ENCODE results near the gene SLC28A3. TPM values are rescaled to one million over a fixed set of nuclear protein-coding genes. Genes with fewer than 3 reads are reported as not detected.

Gene SLC28A3
- total RNA-seq, 1 experiment from 2014 or later: not detected

DNA sequence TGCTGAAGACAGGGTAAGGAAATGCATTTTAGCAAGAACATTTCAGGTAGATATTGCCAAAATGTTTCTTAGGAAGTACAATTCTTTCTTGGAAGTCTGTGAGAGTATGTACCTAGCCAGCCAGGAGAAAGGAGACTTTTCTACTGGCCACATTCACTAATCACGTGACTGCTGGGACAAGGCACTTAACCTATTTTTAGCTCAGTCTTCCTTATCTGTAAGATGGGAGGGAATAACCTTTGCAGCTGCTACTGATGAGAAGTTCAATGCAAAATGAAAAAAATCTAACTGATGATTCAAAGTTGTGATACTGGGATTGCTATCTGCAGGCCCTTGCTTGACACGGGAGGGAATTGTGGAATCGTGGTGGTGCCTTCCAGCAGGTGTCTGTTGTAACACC, 42.6 kb upstream of the SLC28A3 start:
- Histone ChIP-seq H3K9me3 (ENCODE audit: low read depth, low read length, poor library complexity, severe bottlenecking) (no peaks in the 10 kb centered on the region), H3K27me3 (replicated peaks; ENCODE audit: insufficient read depth, low read depth, low read length, poor library complexity) (no peaks in the 10 kb centered on the region), H3K27ac (ENCODE audit: low read depth, low read length, poor library complexity, severe bottlenecking) (no peak overlapping the region), H3K4me1 (ENCODE audit: insufficient read depth, low read length, poor library complexity, severe bottlenecking) (no peaks in the 10 kb centered on the region), H3K36me3 (ENCODE audit: insufficient read depth, low read length, poor library complexity, severe bottlenecking) (no peaks in the 10 kb centered on the region), H3K4me3 (ENCODE audit: low read depth, low read length, poor library complexity, severe bottlenecking) (no peak overlapping the region)
- BruUV-seq (replicated peaks): no TSS peak
- intact Hi-C loops (cut with micrococcal nuclease; ENCODE audit: unreplicated experiment): no loop called here
- TF ChIP-seq EZH2 (IDR thresholded peaks at IDR 0.05; ENCODE audit: borderline replicate concordance, low read depth, low read length, poor library complexity, severe bottlenecking) (no peak), CTCF (conservative IDR thresholded peaks at IDR 0.05; ENCODE audit: low read depth, low read length) (no peak)
- POLR2A ChIA-PET (ENCODE audit: low non-redundant PET): no interaction called here
- DNase-seq (ENCODE audit: low spot score): no peak
- CTCF ChIA-PET: no interaction called here

DNA sequence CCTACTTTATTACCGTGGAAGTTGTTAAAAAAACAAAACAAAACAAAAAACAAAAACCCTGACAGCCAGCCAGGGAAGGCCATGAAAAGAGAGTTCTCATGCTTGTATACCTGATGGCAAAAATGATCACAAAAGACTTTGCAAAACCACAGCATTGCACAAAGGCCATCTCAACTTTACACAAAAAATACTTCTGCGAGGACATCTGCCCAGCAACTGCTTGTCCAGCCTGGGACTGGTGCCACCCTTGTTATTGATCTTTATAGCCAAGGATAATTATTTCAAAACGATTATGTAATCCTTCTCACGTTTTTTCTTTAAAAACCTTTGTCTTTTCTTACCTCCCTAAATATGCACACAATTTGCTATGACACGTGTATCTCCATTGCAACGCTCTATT, 42.2 kb upstream of the SLC28A3 start:
- TF ChIP-seq EZH2 (IDR thresholded peaks at IDR 0.05; ENCODE audit: borderline replicate concordance, low read depth, low read length, poor library complexity, severe bottlenecking): no peak
- TF ChIP-seq CTCF (conservative IDR thresholded peaks at IDR 0.05; ENCODE audit: low read depth, low read length): no peak
- H3K27me3 ChIP-seq (replicated peaks; ENCODE audit: insufficient read depth, low read depth, low read length, poor library complexity): no peaks in the 10 kb centered on the region
- ChIA-PET POLR2A (ENCODE audit: low non-redundant PET) (no interaction called here), CTCF (no interaction called here)
- no peak for DNase-seq (ENCODE audit: low spot score)
- H3K27ac ChIP-seq (ENCODE audit: low read depth, low read length, poor library complexity, severe bottlenecking): no peak overlapping the region
- no peaks in the 10 kb centered on the region for H3K9me3 ChIP-seq (ENCODE audit: low read depth, low read length, poor library complexity, severe bottlenecking)
- BruUV-seq (replicated peaks): no TSS peak
- H3K4me1 ChIP-seq (ENCODE audit: insufficient read depth, low read length, poor library complexity, severe bottlenecking): no peaks in the 10 kb centered on the region
- no peak overlapping the region for H3K4me3 ChIP-seq (ENCODE audit: low read depth, low read length, poor library complexity, severe bottlenecking)
- intact Hi-C loops (cut with micrococcal nuclease; ENCODE audit: unreplicated experiment): no loop called here
- H3K36me3 ChIP-seq (ENCODE audit: insufficient read depth, low read length, poor library complexity, severe bottlenecking): no peaks in the 10 kb centered on the region

DNA sequence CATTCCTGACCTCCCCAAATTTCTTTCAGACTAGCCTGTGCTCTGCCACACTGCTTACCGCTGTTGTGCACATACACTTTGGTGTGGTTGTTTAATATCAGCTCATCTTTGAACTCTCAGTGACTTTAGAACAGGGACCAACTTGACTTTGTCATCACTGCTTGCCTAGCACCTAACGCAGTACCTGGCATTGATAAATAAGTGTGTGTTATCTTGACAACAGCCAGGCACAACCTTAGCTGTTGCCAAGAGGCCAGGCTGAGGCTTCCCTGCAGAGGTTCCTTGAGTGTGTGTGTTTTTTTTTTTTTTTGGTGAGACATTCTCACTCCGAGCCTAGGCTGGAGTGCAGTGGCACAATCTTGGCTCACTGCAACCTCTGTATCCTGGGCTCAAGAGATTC, 41.0 kb upstream of the SLC28A3 start:
- no peak overlapping the region for H3K4me3 ChIP-seq (ENCODE audit: low read depth, low read length, poor library complexity, severe bottlenecking)
- BruUV-seq (replicated peaks): no TSS peak
- DNase-seq (ENCODE audit: low spot score): no peak
- intact Hi-C loops (cut with micrococcal nuclease; ENCODE audit: unreplicated experiment): no loop called here
- CTCF ChIA-PET: interaction anchor here (0.6 kb wide), 1 partner anchor 1228 kb away, joined by 4 read pairs; no protein-coding TSS in a partner anchor
- TF ChIP-seq CTCF (conservative IDR thresholded peaks at IDR 0.05; ENCODE audit: low read depth, low read length) (no peak), EZH2 (IDR thresholded peaks at IDR 0.05; ENCODE audit: borderline replicate concordance, low read depth, low read length, poor library complexity, severe bottlenecking) (no peak)
- H3K9me3 ChIP-seq (ENCODE audit: low read depth, low read length, poor library complexity, severe bottlenecking): no peaks in the 10 kb centered on the region
- no peaks in the 10 kb centered on the region for H3K27me3 ChIP-seq (replicated peaks; ENCODE audit: insufficient read depth, low read depth, low read length, poor library complexity)
- POLR2A ChIA-PET (ENCODE audit: low non-redundant PET): interaction anchor here (0.7 kb wide), 1 partner anchor 304 kb away, joined by 3 read pairs; no protein-coding TSS in a partner anchor
- H3K27ac ChIP-seq (ENCODE audit: low read depth, low read length, poor library complexity, severe bottlenecking): no peak overlapping the region
- H3K36me3 ChIP-seq (ENCODE audit: insufficient read depth, low read length, poor library complexity, severe bottlenecking): no peaks in the 10 kb centered on the region
- no peaks in the 10 kb centered on the region for H3K4me1 ChIP-seq (ENCODE audit: insufficient read depth, low read length, poor library complexity, severe bottlenecking)
